Right renal cortex interstitium (tissue), 3 donors: ENCODE results near the gene ERFE. TPM values are rescaled to one million over a fixed set of nuclear protein-coding genes. Genes with fewer than 3 reads are reported as not detected.
"Not testable (repeated sequence)": the region's sequence is repeated elsewhere in the genome, so short reads cannot be mapped to it uniquely, and the experiment has no call there.

Source experiments
- DNase-seq, 3 donors: peaks; one replicate each; pipeline ENCODE4 v3.0.0-alpha.2; 2013; ENCODE audit warnings: low read depth in 3 of 3, low spot score in 2 of 3
- polyA plus RNA-seq, 3 donors: library from polyadenylated mRNA; unstranded; fragments of 120-200 nt; gene quantifications; one replicate each; pipeline ENCODE4 v1.2.1, GENCODE V29; 2013; ENCODE audit not compliant: insufficient read length in 3 of 3

The ERFE gene
- polyA plus RNA-seq, result 1 to 10 TPM; 4.3 to 5.1 (median 4.9) TPM

DNA sequence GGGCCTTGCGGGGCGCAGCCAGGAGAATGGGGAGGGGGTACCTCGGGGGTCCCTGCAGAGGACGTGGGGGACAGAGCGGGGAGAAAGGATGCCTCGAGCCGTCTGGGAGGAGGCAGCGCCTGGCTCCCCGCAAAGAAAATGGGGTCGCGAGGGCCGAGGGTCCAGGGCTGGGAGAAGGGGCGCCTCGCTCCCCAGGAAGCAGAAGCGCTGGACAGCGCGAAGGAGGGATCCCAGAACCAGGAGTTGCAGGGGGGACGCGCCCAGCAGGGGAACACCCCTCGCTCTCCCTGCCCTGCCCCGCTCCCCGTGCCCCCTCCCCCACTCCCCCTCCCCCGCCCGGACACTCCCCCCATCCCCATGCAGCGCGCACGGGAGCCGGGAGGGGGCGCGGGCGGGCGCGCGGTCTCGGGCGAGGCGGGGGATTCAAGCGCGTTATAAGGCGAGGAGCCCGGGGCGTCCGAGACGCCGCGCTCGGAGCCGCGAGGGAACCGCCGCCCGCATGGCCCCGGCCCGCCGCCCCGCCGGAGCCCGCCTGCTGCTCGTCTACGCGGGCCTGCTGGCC lies at the start of gene ERFE:
ERFE (plus strand) TSS at position 462 of the 562 bp plus-strand sequence; CDS start at position 500, 38 bp downstream.
- DNase-seq, result no peak

- no peak for DNase-seq
Measured at GRCh38 chr2:238113611-238114010, 45.2 kb upstream of the ERFE start.

- no peak for DNase-seq
Measured at GRCh38 chr2:238114331-238114841, 44.4 kb upstream of the ERFE start.

DNA sequence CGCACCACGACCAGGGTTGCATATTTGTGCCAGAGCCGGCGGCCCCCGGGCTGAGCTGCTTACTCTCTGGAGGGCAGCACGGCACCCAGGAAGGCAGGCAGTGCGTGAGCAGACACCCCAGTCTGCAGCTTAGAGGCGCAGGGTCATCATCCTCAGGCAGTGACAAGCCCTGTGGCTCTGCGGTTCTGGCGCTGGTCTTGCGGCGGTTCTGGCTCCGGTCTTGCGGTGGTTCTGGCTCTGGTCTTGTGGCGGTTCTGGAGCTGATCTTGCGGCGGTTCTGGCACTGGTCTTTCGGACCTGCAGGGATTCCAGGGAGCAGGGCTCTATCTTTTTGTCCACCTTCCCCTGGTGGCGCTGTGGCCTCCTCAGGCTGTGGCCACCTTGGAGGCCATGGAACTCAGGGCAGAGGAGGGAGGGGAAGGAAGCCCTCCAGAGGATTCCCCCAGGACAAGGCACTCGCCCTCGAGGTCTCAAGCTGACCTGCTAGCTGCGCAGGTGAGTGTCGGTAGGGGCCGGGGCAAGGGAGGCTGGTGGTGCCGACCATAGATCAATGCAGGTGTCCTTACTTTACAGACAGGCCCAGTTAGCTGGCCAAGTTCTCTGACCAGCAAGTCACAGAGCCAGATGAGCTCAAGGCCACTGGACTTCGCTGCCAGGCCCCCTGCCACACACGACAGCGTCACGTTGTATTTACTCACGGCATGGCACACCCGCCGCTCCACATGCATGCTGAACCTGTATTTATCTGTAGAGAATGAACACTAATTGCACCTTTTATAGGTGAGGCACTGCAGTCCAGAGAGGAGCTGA lies 43.7 kb upstream of the ERFE start:
- no peak for DNase-seq

GRCh38 chr2:238115709-238116108 lies 43.1 kb upstream of the ERFE start:
- not testable (repeated sequence) for DNase-seq

DNA sequence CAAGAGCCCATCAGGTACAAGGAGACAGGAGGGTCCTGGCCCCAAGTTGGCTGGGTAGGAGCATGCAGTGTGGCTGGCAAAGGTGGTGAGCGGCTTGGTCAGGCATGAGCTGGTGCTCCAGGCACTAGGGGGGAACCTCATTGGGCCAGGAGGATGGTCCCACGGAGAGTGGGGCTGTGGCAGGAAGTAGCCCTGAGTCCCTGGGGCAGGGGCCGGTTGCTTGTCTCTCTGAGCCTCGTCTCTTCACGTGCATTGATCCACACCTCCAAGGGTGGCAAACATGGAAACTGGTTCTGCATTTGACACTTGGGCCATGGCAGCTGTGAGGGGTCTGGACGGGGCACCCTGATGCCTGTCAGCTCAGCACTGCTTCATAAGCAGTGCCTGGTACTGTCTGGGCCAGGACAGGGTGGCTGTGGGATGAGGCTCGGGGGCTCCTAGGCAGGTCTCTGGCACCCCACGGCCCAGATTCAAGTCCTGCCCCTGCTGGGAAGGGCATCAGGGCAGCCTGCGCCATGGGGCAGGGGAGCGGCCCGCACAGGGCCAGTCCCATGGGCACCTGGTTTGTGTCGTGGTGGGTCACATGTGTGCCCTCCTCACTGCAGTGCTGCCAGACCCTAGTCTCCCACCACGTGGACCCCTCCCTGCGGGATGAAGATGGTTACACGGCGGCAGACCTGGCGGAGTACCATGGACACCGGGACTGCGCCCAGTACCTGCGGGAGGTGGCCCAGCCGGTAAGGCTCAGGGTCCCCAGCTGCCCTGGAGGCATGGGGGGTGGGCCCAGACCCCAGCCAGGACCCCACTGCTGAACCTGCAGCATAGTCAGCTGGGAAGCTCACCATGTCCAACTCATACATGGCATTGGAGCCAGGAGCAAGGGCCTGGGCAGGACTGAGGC lies 42.2 kb upstream of the ERFE start:
- DNase-seq, result no peak

GRCh38 chr2:238117199-238118154 lies 41.3 kb upstream of the ERFE start:
- DNase-seq, result no peak

- no peak for DNase-seq
Measured at GRCh38 chr2:238119756-238120462, 38.9 kb upstream of the ERFE start.

DNA sequence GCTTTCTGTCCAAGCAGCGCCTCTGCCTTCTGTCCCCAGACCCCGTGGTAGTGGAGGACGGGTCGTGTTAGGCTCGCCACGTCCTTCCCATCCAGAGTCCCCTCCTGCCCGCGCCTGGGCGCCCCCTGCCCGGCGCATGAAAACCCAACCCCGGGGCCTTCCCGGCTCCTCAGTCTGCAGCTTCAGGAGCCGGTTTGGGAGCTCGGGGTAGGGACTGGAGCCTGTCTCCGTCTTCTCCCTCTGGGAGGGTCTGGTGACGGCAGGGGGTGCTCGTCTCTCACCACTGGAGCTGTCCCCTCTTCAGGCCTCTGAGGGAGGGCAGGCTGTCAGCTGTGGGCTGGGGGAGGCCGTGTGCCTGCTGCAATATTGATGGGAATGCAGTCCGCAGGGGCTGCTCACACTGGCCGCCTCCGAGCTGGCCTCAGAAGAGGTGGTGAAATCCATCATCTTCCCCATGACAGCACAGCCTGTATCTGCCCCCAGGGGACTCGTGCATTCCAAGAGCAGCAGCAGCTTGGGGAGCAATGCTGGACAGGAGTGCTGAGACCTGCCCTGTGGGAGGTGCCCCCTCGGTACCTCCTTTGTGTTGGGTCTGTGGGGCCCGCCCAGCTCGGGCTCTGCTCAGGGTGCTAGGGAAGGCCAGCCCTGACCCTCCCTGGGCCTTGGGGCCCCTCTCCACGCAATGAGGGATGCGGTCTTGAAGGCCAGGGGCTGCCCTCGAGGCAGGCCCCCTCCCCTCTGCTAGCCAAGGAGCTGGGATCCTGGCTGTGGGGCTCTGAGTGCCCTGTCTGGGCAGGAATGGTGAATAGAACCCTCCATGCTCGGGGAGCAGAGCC lies 38.1 kb upstream of the ERFE start:
- DNase-seq, result peak in 1 of 3 donors; percentile 57

DNA sequence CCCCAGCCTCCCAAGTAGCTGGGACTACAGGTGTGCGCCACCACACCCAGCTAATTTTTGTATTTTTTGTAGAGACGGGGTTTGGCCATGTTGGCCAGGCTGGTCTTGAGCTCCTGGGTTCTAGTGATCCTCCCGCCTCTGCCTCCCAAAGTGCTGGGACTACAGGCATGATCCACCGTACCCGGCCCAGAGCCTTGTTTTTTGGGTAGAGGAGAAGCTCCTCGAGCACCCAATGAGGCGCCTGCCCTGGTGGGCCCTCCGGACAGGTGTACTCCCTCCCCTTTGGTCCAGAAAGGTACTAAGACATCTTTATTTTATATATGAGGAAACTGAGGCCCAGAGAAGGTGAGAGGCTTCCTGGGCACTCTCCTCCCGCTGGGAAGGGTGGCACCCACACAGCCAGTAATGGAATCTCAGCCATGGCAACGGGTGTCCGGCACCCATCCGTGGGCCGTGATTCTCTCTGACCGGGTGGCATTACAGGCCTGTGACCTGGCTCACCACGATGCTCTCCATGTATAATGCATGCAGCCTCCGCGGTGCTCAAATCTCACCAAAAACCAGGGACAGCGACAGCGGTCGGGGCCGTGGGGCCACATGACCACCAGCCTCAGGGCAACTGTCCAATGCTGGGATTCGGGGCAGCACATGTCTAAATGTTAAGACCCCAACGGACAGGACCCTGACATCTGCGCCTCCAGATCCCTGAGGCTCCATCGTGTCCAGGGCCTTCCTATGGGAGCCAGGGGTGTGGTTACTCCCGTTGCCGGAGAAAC lies 37.1 kb upstream of the ERFE start:
- no peak for DNase-seq

GRCh38 chr2:238122287-238123217 lies 36.2 kb upstream of the ERFE start:
- DNase-seq, result no peak

DNA sequence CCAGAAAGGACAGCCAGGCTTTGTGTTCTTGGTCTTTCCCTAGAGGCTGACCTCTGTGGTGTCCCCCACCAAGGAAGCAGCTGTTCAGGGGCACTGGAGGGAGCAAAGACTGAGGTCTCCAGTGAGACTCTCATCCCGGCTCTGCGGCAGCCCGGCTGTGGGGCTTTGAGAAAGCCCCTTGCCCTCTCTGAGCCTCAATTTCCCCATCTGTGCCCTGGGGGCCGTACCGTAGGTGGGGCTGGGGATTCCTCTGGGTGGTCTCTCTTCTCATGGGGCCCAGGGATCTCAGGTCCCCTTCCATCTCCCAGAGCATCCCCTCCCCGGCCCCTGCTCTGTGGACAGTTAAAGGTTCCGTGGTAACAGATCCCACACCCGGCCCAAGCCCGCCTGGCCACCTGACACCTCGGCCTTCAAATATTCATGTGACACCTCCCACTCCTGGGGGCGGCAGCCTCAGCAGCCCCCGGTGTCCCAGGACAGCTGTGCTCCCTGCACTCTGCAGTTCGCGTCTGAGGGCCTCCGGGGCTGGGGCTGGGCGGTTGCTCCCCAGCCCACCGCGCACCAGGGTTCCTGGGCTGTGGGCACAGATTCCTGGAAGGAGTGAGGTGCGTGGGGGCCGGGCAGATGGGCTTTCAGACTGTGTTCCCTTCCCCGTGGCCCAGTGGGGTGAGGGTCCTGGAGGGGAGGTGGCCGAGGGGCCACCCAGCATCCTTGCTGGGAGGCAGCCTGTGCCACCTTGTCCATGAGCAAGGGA lies 35.4 kb upstream of the ERFE start:
- no peak for DNase-seq

GRCh38 chr2:238123991-238124470 lies 34.7 kb upstream of the ERFE start:
- DNase-seq, result no peak

DNA sequence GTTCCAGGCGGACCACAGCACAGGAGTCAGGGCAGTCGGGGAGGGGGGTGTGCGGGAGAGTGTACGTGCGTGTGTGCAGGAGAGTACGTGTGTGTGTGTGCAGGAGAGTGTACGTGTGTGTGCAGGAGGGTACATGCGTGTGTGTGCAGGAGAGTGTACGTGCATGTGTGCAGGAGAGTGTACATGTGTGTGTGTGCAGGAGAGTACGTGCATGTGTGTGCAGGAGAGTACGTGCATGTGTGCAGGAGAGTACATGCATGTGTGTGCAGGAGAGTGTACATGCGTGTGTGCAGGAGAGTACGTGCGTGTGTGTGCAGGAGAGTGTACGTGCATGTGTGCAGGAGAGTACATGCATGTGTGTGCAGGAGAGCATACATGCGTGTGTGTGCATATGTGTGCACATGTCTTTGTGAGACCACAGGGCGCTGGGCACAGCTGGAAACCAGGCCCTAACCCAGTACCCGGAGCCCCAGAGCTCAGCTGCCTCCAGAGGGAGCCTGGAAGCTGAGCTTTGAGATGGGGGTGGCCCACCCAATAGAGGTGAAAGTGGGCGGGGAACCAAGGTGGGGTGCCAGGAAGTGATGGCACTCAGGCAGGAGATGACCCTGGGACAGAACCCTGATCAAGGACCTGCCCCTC lies 34.2 kb upstream of the ERFE start:
- DNase-seq, result no peak
